Endothelial cell of umbilical vein (primary cell): ENCODE data around the gene IRF1.

Source experiments
- CTCF ChIP-seq, 2 donors: IDR thresholded peaks; 1 replicate in 1 of 2; 2 replicates in 1 of 2; pipeline ENCODE4 v1.5.1; 2011; ENCODE audit warnings: low read length in 2 of 2, mild to moderate bottlenecking in 2 of 2, moderate library complexity in 2 of 2, control low read depth in 1 of 2, inconsistent platforms in 1 of 2, low read depth in 1 of 2; ENCODE audit not compliant: insufficient read depth in 1 of 2; ENCODE audit errors: extremely low read depth in 1 of 2
- EZH2 ChIP-seq: IDR thresholded peaks from 2 replicates; pipeline ENCODE4 v1.6.1; 2012; ENCODE audit warnings: borderline replicate concordance, low read depth, mild to moderate bottlenecking, moderate library complexity, low read length, inconsistent platforms; ENCODE audit not compliant: severe bottlenecking
- POLR2A ChIP-seq: IDR thresholded peaks from 2 replicates; pipeline ENCODE4 v1.6.1; 2012; ENCODE audit warnings: low read depth, mild to moderate bottlenecking, control low read depth, low read length
- POLR2AphosphoS5 ChIP-seq: IDR thresholded peaks from 2 replicates; pipeline ENCODE4 v1.6.1; 2012; ENCODE audit warnings: low read depth, mild to moderate bottlenecking, control low read depth, low read length, moderate library complexity; ENCODE audit not compliant: insufficient read depth

GRCh38 chr5:132498152-132498551 lies 7.6 kb upstream of the IRF1 start:
- TF ChIP-seq CTCF (IDR thresholded peaks at IDR 0.05; ENCODE audit: extremely low read depth in 1 of 2, insufficient read depth in 1 of 2, low read depth in 1 of 2, low read length in 2 of 2) = no peak
- TF ChIP-seq POLR2A = no peak
- no peak for TF ChIP-seq EZH2
- no peak for TF ChIP-seq POLR2AphosphoS5
